Measurements from ENCODE around the gene ASB15. TPM values are rescaled to one million over a fixed set of nuclear protein-coding genes. Genes with fewer than 3 reads are reported as not detected.

Gene ASB15
- total and polyA plus RNA-seq, 8 donors, result not detected

- H3K27ac ChIP-seq, result peak within 1 kb of the TSS; percentile 85
- H3K36me3 ChIP-seq, result peaks cover 0 to 6% of the 10 kb centered on the region in 2 donors
- H3K27me3 ChIP-seq, result no peaks in the 10 kb centered on the region
- DNase-seq (peak; percentile 93 to 99 (median 98)), ATAC-seq (peak; percentile 100)
- peak within 1 kb of the TSS; percentile 62 to 65 for H3K4me3 ChIP-seq
- TF ChIP-seq CTCF (IDR thresholded peaks at IDR 0.05), result no peak
- peaks cover 9 to 33% of the 10 kb centered on the region in 2 donors for H3K4me1 ChIP-seq
- intact Hi-C loops (cut with DNase I), result no loop called here
- H3K9me3 ChIP-seq, result no peaks in the 10 kb centered on the region
Observed at GRCh38 chr7:123557398-123558288, 44.0 kb upstream of the ASB15 start, which contains the start of gene NDUFA5. Gene NDUFA5 (minus strand): TSS chr7:123557818. CDS start chr7:123557795, 23 bp downstream.

DNA sequence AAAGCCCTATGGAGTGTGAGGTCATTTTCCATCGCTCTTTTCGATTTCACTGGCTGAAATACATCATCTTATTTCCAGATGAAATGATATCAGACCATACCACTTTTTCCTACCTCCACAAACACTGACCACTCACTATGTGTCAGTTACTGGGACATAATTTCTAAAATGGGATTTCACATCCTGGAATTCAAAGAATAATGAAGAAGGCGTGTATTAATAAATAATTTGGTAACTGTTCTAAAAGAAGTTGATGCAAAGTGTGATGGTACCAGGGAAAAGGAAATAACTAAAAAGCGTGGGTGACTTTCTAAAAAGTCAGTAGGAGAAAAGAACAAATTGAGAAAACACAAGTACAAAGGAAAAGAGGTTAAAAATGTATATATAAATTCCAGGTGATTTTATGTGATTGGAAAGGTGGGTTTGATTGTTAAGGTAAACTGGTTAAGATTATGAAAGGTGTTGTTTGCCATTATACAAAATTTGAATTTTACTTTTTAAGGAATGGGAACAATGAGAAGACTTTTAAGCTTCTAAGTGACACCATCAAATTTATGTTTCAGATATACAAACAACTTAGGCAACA is 43.2 kb upstream of the ASB15 start:
- ATAC-seq, result no peak
- peak overlapping the region; percentile 62 to 65 for H3K4me3 ChIP-seq

DNA sequence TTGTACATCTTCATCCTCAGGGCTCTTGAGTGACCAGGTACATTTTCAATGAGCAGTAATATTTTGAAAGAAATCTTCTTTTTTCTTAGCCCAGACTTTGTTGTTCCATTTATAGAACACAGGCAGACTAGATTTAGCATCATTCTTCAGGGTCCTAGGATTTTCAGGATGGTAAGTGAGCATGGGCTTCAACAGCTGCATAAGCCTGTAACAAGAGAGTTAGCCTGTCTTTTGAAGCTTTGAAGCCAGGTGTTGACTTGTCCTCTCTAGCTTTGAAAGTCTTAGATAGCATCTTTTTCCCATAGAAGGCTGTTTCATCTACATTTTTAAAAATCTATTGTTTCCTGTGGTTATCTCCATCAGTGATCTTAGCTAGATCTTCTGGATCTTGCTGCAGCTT is 39.5 kb upstream of the ASB15 start:
- Histone ChIP-seq H3K9me3 (no peaks in the 10 kb centered on the region), H3K4me3 (no peak overlapping the region), H3K27me3 (no peaks in the 10 kb centered on the region), H3K36me3 (no peaks in the 10 kb centered on the region), H3K27ac (no peak overlapping the region), H3K4me1 (peaks cover 0 to 4% of the 10 kb centered on the region in 2 donors)
- intact Hi-C loops (cut with DNase I), result no loop called here
- ATAC-seq (no peak), DNase-seq (no peak)
- no peak for TF ChIP-seq CTCF (IDR thresholded peaks at IDR 0.05)

More for the DNA sequence above, 43.2 kb upstream of the ASB15 start:
- peak in 1 of 4 donors; percentile 18 for DNase-seq
- intact Hi-C loops (cut with DNase I), result no loop called here
- no peaks in the 10 kb centered on the region for H3K9me3 ChIP-seq
- H3K36me3 ChIP-seq, result no peaks in the 10 kb centered on the region
- peaks cover 9 to 33% of the 10 kb centered on the region in 2 donors for H3K4me1 ChIP-seq
- H3K27me3 ChIP-seq, result no peaks in the 10 kb centered on the region
- peak overlapping the region; percentile 85 for H3K27ac ChIP-seq
- TF ChIP-seq CTCF (IDR thresholded peaks at IDR 0.05), result no peak

GRCh38 chr7:123569352-123570010 is 32.1 kb upstream of the ASB15 start:
- no peaks in the 10 kb centered on the region for H3K9me3 ChIP-seq
- H3K36me3 ChIP-seq, result no peaks in the 10 kb centered on the region
- H3K4me1 ChIP-seq, result no peaks in the 10 kb centered on the region
- H3K27me3 ChIP-seq, result no peaks in the 10 kb centered on the region
- TF ChIP-seq CTCF (IDR thresholded peaks at IDR 0.05), result no peak
- no peak overlapping the region for H3K4me3 ChIP-seq
- DNase-seq (no peak), ATAC-seq (no peak)
- intact Hi-C loops (cut with DNase I), result no loop called here
- no peak overlapping the region for H3K27ac ChIP-seq

Measured in left lung (tissue), 10 donors.